ENCODE data around the gene SPATA46. TPM values are rescaled to one million over a fixed set of nuclear protein-coding genes. Genes with fewer than 3 reads are reported as not detected.
"Not testable (repeated sequence)": the region's sequence is repeated elsewhere in the genome, so short reads cannot be mapped to it uniquely, and the experiment has no call there.

The SPATA46 gene
- total RNA-seq, 2 experiments from 2014 or later: not detected

- H3K27ac Mint-ChIP-seq: no peak overlapping the region
- DNase-seq (no peak), ATAC-seq (no peak)
- peaks cover 3% of the 10 kb centered on the region for H3K27me3 Mint-ChIP-seq
- CTCF ChIA-PET: no interaction called here
- H3K4me3 Mint-ChIP-seq: no peak overlapping the region
- H3K4me1 Mint-ChIP-seq: no peaks in the 10 kb centered on the region
- no peaks in the 10 kb centered on the region for H3K9me3 Mint-ChIP-seq (ENCODE audit: low read depth)
- H3K36me3 Mint-ChIP-seq: no peaks in the 10 kb centered on the region
These were observed 11.2 kb downstream of the SPATA46 start for GRCh38 chr1:162365284-162366020.

DNA sequence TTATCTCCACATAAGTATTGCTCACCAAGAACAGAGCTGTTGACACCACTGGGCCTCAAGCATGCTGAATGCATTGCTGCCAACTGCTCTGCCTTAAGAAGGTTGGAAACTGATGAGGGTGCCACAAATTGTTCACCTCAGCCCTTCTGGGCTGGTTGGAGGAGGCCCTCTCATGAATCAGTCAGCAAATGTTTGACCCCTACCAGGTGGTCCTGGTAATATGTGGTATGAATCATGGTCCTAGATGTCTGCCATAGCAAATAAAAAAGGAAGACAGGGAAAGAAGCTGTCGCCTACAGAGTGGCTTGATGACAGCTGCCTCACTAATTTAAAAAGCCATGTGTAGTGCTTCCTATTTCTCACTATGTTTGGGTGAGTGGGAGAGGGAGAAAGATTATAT is 12.2 kb downstream of the SPATA46 start:
- H3K4me1 Mint-ChIP-seq: no peaks in the 10 kb centered on the region

GRCh38 chr1:162363823-162364222 is 12.8 kb downstream of the SPATA46 start:
- no peak for DNase-seq
- ATAC-seq: no peak
- CTCF ChIA-PET: no interaction called here

More for the DNA sequence above, 12.2 kb downstream of the SPATA46 start:
- Mint-ChIP-seq H3K4me3 (no peak overlapping the region), H3K27ac (no peak overlapping the region), H3K36me3 (no peaks in the 10 kb centered on the region), H3K9me3 (ENCODE audit: low read depth) (no peaks in the 10 kb centered on the region), H3K27me3 (peaks cover 3% of the 10 kb centered on the region)
- no peak for ATAC-seq
- no peak for DNase-seq
- CTCF ChIA-PET: no interaction called here

GRCh38 chr1:162361349-162361748 is 15.3 kb downstream of the SPATA46 start:
- ATAC-seq: no peak
- H3K4me1 Mint-ChIP-seq: no peaks in the 10 kb centered on the region
- CTCF ChIA-PET: no interaction called here
- H3K36me3 Mint-ChIP-seq: no peaks in the 10 kb centered on the region
- DNase-seq: no peak
- H3K4me3 Mint-ChIP-seq: no peak overlapping the region
- peaks cover 3% of the 10 kb centered on the region for H3K27me3 Mint-ChIP-seq
- H3K9me3 Mint-ChIP-seq (ENCODE audit: low read depth): no peaks in the 10 kb centered on the region
- no peak overlapping the region for H3K27ac Mint-ChIP-seq

More at GRCh38 chr1:162363823-162364222, 12.8 kb downstream of the SPATA46 start:
- H3K4me3 Mint-ChIP-seq: no peak overlapping the region
- no peak overlapping the region for H3K27ac Mint-ChIP-seq
- no peaks in the 10 kb centered on the region for H3K36me3 Mint-ChIP-seq
- H3K9me3 Mint-ChIP-seq (ENCODE audit: low read depth): no peaks in the 10 kb centered on the region
- H3K4me1 Mint-ChIP-seq: no peaks in the 10 kb centered on the region
- peaks cover 3% of the 10 kb centered on the region for H3K27me3 Mint-ChIP-seq

GRCh38 chr1:162360874-162361260 is 15.8 kb downstream of the SPATA46 start:
- CTCF ChIA-PET: no interaction called here

GRCh38 chr1:162360237-162360873 is 16.3 kb downstream of the SPATA46 start:
- Mint-ChIP-seq H3K27ac (no peak overlapping the region), H3K27me3 (peaks cover 7% of the 10 kb centered on the region), H3K4me3 (no peak overlapping the region), H3K4me1 (no peaks in the 10 kb centered on the region), H3K36me3 (no peaks in the 10 kb centered on the region), H3K9me3 (ENCODE audit: low read depth) (no peaks in the 10 kb centered on the region)
- ATAC-seq (no peak), DNase-seq (no peak)
- CTCF ChIA-PET: no interaction called here

More at GRCh38 chr1:162360874-162361260, 15.8 kb downstream of the SPATA46 start:
- Mint-ChIP-seq H3K9me3 (ENCODE audit: low read depth) (no peaks in the 10 kb centered on the region), H3K27ac (no peak overlapping the region), H3K4me3 (no peak overlapping the region), H3K27me3 (peaks cover 3% of the 10 kb centered on the region), H3K36me3 (no peaks in the 10 kb centered on the region), H3K4me1 (no peaks in the 10 kb centered on the region)
- no peak for DNase-seq
- ATAC-seq: no peak

GRCh38 chr1:162359523-162360236 is 17.0 kb downstream of the SPATA46 start:
- DNase-seq (no peak), ATAC-seq (no peak)
- CTCF ChIA-PET: interaction anchor here (0.6 kb wide), 1 partner anchor 15 kb away, joined by 3 read pairs; no protein-coding TSS in a partner anchor
- Mint-ChIP-seq H3K27ac (no peak overlapping the region), H3K36me3 (no peaks in the 10 kb centered on the region), H3K9me3 (ENCODE audit: low read depth) (no peaks in the 10 kb centered on the region), H3K4me3 (no peak overlapping the region), H3K27me3 (peaks cover 12% of the 10 kb centered on the region), H3K4me1 (no peaks in the 10 kb centered on the region)

GRCh38 chr1:162358928-162359327 is 17.7 kb downstream of the SPATA46 start:
- H3K9me3 Mint-ChIP-seq (ENCODE audit: low read depth): no peaks in the 10 kb centered on the region
- H3K27me3 Mint-ChIP-seq: peaks cover 12% of the 10 kb centered on the region
- H3K27ac Mint-ChIP-seq: no peak overlapping the region
- CTCF ChIA-PET: no interaction called here
- H3K36me3 Mint-ChIP-seq: no peaks in the 10 kb centered on the region
- ATAC-seq (no peak), DNase-seq (no peak)
- H3K4me3 Mint-ChIP-seq: no peak overlapping the region
- no peaks in the 10 kb centered on the region for H3K4me1 Mint-ChIP-seq

- CTCF ChIA-PET: no interaction called here
- Mint-ChIP-seq H3K36me3 (no peaks in the 10 kb centered on the region), H3K4me1 (no peaks in the 10 kb centered on the region), H3K9me3 (ENCODE audit: low read depth) (no peaks in the 10 kb centered on the region), H3K27ac (no peak overlapping the region), H3K27me3 (peaks cover 9% of the 10 kb centered on the region), H3K4me3 (no peak overlapping the region)
- DNase-seq: no peak
- no peak for ATAC-seq
These were observed 18.9 kb downstream of the SPATA46 start for GRCh38 chr1:162357681-162358266.

DNA sequence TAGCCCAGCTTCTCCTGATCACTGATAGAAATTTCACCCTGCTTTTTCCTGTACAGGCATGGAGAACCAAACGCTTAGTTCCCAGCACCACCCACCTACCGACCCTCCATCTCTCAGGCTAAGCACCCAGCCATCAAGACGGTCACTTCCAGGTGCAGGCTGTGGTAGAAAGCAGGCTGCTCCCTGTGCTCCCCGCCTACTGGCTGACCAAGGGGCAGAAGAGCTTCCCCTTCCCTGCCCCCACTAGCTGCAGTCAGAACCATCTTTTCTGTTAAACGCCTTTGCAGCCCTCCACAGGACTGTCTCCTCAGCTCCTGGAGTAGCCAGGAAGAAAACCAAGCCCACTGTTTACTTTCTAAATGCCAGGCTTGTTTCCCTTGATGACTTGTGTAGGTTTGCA is 23.0 kb downstream of the SPATA46 start:
- ATAC-seq (no peak), DNase-seq (no peak)
- Mint-ChIP-seq H3K4me1 (no peaks in the 10 kb centered on the region), H3K27me3 (peaks cover 11% of the 10 kb centered on the region), H3K36me3 (no peaks in the 10 kb centered on the region), H3K4me3 (no peak overlapping the region), H3K9me3 (ENCODE audit: low read depth) (no peaks in the 10 kb centered on the region), H3K27ac (no peak overlapping the region)
- CTCF ChIA-PET: no interaction called here

GRCh38 chr1:162353078-162353477 is 23.6 kb downstream of the SPATA46 start:
- H3K4me1 Mint-ChIP-seq: no peaks in the 10 kb centered on the region
- H3K4me3 Mint-ChIP-seq: no peak overlapping the region
- CTCF ChIA-PET: interaction anchor here (1.4 kb wide), 1 partner anchor 14 kb away, joined by 3 read pairs; no protein-coding TSS in a partner anchor
- peaks cover 11% of the 10 kb centered on the region for H3K27me3 Mint-ChIP-seq
- H3K36me3 Mint-ChIP-seq: no peaks in the 10 kb centered on the region
- DNase-seq (no peak), ATAC-seq (no peak)
- no peaks in the 10 kb centered on the region for H3K9me3 Mint-ChIP-seq (ENCODE audit: low read depth)
- H3K27ac Mint-ChIP-seq: no peak overlapping the region

DNA sequence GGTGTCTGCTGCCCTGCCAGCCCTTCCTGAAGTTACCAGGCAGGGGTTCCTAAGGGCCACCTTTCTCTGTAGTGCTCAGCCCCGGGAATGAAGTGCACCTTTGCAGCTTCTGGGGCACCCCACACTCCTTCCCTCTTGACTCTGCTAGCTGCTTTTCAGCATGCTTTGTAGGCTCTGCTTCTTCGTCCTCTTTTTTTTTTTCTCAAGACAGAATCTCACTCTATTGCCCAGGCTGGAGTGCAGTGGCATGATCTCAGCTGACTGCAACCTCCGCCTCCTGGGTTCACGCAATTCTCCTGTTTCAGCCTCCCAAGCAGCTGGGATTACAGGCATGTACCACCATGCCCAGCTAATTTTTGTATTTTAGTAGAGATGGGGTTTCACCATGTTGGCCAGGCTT is 24.8 kb downstream of the SPATA46 start:
- DNase-seq; H3K36me3 Mint-ChIP-seq; ATAC-seq; H3K4me1 Mint-ChIP-seq; H3K4me3 Mint-ChIP-seq; H3K9me3 Mint-ChIP-seq (ENCODE audit: low read depth); H3K27ac Mint-ChIP-seq: not testable (repeated sequence)
- H3K27me3 Mint-ChIP-seq: peaks cover 11% of the 10 kb centered on the region
- CTCF ChIA-PET: interaction anchor here (1.4 kb wide), 1 partner anchor 13 kb away, joined by 3 read pairs; no protein-coding TSS in a partner anchor

DNA sequence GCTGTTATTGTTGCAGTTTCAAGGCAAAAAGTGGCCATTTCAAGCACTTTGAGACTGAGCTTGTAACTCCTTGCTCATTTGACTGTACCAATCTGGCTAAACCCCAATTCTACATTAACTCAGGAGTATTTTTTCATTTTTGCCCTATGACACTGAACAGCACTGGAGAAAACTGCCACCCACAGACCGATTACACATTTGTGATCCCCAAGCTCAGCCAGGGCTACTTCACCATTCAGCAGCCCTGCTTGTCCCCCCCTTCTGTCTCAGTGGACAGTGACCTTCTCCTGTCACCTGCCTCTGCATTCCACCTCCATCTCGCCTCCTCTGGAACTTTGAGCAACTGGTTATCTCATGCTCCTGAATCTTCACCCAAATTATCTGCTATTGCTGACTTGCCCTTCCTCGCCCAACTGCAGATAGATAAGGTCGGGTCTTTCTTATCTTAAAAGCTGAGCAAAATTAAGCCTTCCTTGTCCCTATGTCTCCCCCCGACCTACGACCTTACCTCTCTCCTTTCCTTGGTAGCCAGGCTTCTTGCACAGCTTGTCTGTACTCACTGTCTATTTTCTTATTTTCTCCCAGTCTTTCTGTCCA is 25.3 kb downstream of the SPATA46 start:
- Mint-ChIP-seq H3K4me3 (no peak overlapping the region), H3K9me3 (ENCODE audit: low read depth) (no peaks in the 10 kb centered on the region), H3K27me3 (peaks cover 11% of the 10 kb centered on the region), H3K4me1 (no peaks in the 10 kb centered on the region), H3K27ac (no peak overlapping the region), H3K36me3 (no peaks in the 10 kb centered on the region)
- no peak for DNase-seq
- ATAC-seq: no peak
- CTCF ChIA-PET: interaction anchor here (1.4 kb wide), 1 partner anchor 13 kb away, joined by 3 read pairs; no protein-coding TSS in a partner anchor

Data from activated CD8-positive, alpha-beta memory T cell treated with anti-CD3 and anti-CD28 coated beads, Interleukin-2, amount 10 ng/mL, durations not matched to agents 7 days and 5 days (primary cell).